ENCODE data around the gene ARID5A. TPM values are rescaled to one million over a fixed set of nuclear protein-coding genes. Genes with fewer than 3 reads are reported as not detected.

The ARID5A gene
- total and polyA plus RNA-seq, 9 of the 15 experiments (the other 6 are each of a cell fraction or from before 2014, with no cell fraction given), result 0.14 to 12.5 (median 3.0) TPM

GRCh38 chr2:96536445-96537065 is at the start of gene ARID5A (continued):
- TF ChIP-seq ZNF143 (CRISPR knock-in tag; IDR thresholded peaks at IDR 0.05), result peak; percentile 87
- peak; percentile 86 for TF ChIP-seq RBFOX2 (IDR thresholded peaks at IDR 0.05; ENCODE audit: low read depth, low read length)
- TF ChIP-seq PTRF (tag; IDR thresholded peaks at IDR 0.05), result no peak
- peak; percentile 57; the same call in 1 of the 2 replicates for TF ChIP-seq GATAD2B (IDR thresholded peaks at IDR 0.05; ENCODE audit: borderline replicate concordance)
- peak; percentile 91 for TF ChIP-seq SP1 (CRISPR knock-in tag; IDR thresholded peaks at IDR 0.05)
- TF ChIP-seq NFIC (IDR thresholded peaks at IDR 0.05), result peak; percentile 27; the same call in 1 of the 2 replicates
- peak; percentile 53 for TF ChIP-seq KDM5B (IDR thresholded peaks at IDR 0.05; ENCODE audit: insufficient replicate concordance, low read depth, low read length)
- no peak for TF ChIP-seq SREBF2 (CRISPR knock-in tag; IDR thresholded peaks at IDR 0.05)
- TF ChIP-seq SUPT5H (IDR thresholded peaks at IDR 0.05), result peak; percentile 43; the same call in 1 of the 2 replicates
- TF ChIP-seq JUND (IDR thresholded peaks at IDR 0.05; ENCODE audit: borderline replicate concordance, low read depth, low read length), result no peak
- no peak; the same call in 2 of the 3 replicates for TF ChIP-seq JUND (tag; IDR thresholded peaks at IDR 0.05; ENCODE audit: borderline replicate concordance, low read depth, low read length)
- TF ChIP-seq, protein P1, sequence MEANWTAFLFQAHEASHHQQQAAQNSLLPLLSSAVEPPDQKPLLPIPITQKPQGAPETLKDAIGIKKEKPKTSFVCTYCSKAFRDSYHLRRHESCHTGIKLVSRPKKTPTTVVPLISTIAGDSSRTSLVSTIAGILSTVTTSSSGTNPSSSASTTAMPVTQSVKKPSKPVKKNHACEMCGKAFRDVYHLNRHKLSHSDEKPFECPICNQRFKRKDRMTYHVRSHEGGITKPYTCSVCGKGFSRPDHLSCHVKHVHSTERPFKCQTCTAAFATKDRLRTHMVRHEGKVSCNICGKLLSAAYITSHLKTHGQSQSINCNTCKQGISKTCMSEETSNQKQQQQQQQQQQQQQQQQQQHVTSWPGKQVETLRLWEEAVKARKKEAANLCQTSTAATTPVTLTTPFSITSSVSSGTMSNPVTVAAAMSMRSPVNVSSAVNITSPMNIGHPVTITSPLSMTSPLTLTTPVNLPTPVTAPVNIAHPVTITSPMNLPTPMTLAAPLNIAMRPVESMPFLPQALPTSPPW (CRISPR knock-in tag; IDR thresholded peaks at IDR 0.05), result peak; percentile 92
- TF ChIP-seq, protein P2, sequence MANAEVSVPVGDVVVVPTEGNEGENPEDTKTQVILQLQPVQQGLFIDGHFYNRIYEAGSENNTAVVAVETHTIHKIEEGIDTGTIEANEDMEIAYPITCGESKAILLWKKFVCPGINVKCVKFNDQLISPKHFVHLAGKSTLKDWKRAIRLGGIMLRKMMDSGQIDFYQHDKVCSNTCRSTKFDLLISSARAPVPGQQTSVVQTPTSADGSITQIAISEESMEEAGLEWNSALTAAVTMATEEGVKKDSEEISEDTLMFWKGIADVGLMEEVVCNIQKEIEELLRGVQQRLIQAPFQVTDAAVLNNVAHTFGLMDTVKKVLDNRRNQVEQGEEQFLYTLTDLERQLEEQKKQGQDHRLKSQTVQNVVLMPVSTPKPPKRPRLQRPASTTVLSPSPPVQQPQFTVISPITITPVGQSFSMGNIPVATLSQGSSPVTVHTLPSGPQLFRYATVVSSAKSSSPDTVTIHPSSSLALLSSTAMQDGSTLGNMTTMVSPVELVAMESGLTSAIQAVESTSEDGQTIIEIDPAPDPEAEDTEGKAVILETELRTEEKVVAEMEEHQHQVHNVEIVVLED (CRISPR knock-in tag; IDR thresholded peaks at IDR 0.05), result peak; percentile 58
- TF ChIP-seq YY1 (IDR thresholded peaks at IDR 0.05; ENCODE audit: borderline replicate concordance in 1 of 3, control insufficient read depth in 1 of 3, extremely low read depth in 1 of 3, insufficient read depth in 3 of 3, insufficient read length in 1 of 3, insufficient replicate concordance in 2 of 3, low read depth in 1 of 3, low read length in 2 of 3), result peak in 1 of 3 experiments; percentile 48
